CD4-positive, alpha-beta T cell treated with Interleukin-4 for 4 hours (primary cell): ENCODE data around the gene TEX51.

Experiments used
- DNase-seq: peaks from one replicate; pipeline ENCODE4 v3.0.0-alpha.2; 2020

TEX51 gene

DNA sequence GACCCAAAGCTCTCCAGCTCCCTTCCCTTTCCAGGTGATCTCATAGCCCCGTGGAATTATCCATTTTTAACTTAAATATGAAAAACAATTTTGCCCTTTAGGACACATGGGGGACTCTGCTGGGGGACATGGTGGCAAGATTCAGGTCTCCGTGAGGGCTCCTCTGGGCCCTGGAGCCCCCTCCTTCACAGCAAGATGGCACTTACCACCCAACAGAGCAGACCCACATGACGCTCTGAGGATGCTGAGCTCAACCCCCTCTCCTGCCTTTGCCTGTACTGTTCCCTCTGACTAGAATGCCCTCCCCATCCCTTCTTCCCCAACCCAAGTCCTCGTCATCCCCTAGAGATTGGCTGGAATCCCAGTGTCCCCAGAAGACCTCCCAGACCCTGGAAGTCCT lies 17.2 kb downstream of the TEX51 start:
- no peak for DNase-seq

DNA sequence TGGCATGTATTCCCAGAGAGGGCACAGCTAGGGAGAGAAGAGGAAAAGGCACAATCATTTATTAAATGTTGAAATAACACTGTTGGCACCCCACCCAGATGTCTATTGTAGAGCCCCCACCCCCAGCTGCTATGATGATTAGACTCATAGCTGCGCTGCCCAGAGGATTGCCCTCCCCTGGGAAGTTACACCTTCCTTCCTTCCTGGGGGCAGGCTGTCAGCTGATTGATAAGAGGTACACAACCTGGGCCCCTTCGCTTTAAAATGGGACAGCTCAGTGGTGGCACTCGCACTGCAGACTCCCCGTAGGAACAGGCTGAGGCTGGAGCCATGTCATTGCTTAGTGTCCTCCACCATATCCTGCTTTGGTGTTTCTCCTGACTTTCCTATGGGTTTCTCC lies 18.1 kb downstream of the TEX51 start:
- no peak for DNase-seq

- no peak for DNase-seq
These were observed 22.4 kb downstream of the TEX51 start for GRCh38 chr2:126921066-126921465.

DNA sequence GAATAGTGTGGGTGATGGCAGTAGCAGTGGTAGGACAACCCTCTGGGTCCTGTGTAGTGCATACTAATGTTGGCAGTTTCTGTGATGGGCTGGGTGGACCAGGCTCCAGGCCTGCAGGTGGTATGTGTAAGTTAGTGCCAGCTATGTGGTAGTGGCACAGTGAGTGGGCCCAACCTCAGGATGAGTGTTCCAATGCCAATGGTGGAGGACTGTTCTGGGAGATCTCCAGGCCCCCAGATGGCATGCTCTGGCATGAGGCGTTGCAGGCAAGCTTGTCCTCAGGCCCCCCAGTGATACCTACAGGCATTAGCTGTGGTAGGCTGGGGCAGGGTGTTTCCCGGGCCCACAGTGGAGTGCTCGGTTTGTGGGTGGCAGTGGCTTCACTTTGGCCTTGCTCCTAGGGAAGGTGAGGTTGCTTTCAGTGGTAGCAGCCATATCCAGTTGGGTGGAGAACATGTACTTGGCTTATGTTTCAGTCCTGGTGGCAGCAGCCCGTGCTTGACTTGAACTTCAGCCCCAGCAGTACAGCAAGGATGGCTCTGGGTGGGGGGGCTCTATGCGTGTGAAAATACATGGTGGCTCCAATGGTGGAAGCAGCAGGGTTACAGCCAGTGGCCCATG lies 32.4 kb downstream of the TEX51 start:
- DNase-seq, result no peak

DNA sequence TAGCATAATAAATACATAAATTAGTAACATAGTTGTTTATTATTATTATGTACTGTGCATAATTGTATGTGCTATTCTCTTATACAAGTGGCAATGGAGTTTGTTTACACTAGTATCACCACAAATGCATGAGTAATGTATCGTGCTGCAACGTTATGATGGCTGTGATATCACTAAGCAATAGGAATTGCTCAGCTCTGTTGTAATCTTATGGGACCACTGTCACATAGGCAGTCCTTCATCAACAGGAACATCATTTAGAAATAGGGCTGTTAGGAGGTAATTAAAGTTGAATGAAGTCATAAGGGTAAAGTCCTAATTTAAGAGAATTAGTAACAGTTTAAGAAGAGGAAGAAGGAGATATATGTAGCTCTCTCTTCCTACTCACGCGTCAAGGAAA lies 33.8 kb downstream of the TEX51 start:
- no peak for DNase-seq

DNA sequence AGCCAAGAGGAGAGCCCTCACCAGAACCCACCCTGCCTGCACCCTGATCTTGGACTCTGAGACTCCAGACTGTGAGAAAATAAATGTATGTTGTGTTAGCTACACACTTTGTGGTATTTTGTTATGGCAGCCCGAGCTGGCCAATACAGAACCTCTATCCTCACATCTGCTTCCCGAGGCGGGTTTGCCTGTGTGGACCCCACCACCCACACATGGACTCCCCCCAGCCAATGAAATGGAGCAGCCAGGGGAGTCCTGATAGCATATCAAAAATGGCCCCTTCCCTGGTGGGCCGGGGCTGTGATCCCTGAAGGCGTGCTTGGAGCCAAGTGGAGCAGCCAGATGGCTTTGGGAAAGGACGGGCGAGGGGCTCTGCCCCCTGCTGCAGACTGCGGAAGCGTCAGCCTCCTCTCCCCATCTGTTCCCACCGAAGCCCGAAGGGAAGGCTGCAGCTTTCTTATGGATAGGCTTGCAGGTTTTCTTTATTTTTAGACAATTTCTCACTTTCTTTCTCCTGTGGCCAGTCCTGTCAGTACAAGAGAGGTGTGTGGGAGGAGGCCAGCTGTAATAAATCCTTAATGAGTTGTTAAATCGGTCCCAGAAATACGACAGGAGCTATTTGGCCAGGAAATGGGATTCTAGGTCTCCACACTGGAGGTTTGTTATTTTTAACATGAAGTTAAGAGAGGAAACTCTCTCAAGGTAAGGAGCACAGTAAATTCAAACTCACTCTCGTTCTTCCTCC lies 34.4 kb downstream of the TEX51 start:
- DNase-seq, result no peak

- DNase-seq, result no peak
These were observed 35.0 kb downstream of the TEX51 start for GRCh38 chr2:126933711-126934091.

DNA sequence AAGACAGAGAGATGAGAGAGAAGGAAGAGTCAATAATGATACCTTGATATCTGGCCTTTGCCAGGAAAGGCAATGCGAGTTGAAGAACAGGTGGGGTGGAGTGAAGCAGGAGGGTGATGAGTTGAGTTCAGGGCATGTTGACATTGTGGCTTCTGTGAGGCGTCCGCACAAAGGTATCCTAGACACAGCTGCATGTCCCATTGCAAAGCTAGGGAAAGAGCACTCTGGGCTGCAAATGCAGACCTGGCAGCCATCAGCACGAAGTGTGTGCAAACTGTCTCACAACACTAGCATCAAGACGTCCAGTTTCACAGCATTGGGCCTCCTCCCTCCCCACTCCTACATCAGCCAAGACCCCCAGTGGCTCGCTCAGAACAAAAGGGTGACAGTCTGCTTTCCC lies 36.1 kb downstream of the TEX51 start:
- DNase-seq, result no peak

DNA sequence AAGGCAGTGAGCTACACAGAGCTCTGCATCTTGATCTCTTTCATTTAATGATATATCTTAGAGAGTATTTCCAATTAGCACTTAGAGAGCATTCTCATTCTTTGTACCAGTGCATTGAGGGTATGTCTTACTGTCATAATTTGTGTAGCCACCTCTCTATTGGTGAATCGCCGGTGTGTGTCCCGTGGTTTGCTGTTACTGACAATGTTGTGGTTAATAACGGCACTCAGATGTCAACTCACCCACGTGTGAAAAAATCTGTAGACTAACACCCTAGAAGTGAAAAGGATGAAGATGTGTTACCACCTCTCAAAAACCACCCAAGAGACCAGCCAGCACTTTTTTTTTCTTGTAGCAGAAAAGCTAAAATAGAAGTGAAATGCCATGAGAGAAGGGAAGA lies 37.1 kb downstream of the TEX51 start:
- DNase-seq, result no peak

DNA sequence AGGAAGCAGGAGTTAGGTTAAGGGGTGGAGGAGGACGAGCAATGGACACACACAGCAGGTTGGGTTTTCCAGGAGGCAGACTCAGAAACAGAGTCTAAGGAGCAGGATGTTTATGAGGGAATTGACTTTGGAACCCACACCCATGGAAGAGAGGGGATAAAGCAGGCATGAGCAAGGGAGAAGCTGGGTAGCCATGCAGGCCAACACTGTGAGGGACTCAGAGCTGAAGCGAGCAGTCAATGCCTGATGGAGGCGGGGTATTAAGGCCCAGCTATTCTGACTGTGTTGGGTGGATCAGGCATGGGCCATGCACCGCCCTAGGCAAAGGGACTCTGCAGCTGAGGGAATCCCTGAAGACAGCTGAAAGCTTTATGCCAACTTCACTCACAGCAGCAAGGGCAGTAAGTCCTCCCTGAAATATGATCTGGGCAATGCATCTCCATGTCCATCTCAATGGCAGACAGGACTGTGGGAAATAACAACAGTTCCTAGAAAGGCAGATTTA lies 37.6 kb downstream of the TEX51 start:
- DNase-seq, result no peak

GRCh38 chr2:126940331-126940730 lies 41.6 kb downstream of the TEX51 start:
- no peak for DNase-seq

DNA sequence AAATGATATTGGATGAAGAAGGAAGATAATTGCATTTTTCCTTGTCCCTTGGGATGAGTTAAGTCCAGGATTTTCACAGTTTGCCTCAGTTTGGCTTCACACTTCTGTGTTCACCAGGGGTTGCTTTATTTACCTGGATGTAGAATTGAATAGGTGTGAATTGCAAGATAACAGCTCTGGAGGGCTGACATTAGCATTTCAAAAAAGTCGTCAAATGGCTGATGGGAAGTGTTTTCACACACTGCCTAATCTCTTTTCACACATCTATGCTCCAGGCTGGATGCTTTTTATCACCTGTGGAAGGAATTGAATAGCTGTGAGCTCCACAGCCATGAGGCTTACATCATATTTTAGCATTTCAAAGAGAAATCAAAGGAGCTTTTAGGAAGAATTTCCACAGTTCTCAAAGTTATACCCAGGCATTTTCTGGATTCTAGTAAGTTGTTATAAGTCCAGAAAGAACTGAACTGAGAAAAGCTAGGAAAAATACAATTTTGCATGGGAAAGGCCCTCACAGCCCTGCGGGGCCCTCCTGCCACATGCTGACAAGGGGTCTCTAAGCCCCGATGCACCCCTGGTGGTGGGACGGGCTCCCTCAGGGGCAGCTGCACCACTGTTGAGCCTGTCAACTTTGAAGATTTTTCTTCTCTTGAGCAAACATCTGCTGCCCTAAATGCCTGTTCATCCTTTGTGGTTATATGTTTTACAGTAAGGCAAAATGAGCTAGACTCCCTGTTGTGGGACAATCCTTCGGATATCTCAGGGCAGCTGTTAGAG lies 43.9 kb downstream of the TEX51 start:
- DNase-seq, result no peak

DNA sequence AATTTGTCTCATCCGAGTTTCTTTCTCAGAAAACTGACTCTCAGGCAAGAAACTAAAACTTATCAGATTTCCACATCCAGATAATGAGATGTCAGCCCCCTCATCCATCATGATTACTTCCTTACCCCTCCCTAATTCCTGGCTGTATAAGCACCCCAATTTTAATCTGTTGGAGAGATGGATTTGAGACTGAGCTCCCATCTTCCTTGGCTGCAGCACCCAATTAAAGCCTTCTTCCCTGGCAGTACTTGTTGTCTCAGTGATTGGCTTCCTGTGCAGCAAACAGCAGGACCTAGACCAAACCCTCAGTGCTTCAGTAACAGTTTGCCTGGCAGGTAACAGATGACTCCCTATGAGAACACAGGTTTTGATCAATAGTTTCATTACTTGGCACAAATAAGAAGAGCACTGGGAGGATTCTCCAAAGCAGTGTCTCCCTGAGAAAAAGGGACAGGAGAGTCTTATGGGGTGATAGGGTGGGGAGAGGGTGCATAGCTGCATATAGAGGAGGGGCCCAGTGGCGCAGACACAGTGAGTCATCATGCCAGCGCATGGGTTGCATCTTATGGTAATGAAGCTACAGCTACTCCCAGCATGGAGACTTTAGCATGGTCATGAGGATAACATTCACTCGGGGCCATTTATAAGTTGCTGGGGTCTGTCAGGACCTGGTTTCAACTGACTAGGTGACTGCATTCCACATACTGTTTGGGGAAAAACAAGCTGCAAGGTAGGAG lies 45.1 kb downstream of the TEX51 start:
- DNase-seq, result no peak

GRCh38 chr2:126945118-126945517 lies 46.4 kb downstream of the TEX51 start:
- no peak for DNase-seq

DNA sequence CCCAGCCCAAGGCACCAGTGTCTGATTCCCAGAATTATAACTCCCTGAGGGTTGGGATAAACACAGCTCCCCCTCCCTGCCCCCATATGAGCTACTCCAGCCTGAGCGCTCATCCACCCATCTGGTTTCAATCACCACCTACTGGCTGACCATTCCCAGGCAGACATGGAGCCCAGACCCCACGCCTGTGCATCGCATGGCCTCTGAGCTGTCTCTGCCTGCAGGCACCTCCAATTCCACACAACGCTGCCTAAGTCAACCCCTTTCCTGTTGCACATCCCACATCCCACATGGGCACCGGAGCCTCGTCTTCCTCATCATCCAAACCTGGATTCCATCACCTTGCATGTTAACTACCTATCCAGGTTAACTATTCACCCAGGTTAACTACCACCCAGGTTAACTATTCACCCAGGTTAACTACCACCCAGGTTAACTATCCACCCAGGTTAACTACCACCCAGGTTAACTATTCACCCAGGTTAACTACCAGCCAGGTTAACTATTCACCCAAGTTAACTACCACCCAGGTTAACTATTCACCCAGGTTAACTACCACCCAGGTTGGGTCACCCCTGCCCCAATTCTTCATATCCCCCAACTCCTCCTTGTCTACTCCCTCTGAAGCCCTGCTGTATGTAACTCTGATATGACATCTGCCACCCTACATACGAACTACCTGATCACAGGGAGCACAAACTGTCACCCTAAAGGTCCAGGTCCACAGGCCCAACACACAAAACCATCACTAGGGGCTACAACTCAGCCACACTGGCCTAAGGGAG lies 47.8 kb downstream of the TEX51 start:
- DNase-seq, result no peak

DNA sequence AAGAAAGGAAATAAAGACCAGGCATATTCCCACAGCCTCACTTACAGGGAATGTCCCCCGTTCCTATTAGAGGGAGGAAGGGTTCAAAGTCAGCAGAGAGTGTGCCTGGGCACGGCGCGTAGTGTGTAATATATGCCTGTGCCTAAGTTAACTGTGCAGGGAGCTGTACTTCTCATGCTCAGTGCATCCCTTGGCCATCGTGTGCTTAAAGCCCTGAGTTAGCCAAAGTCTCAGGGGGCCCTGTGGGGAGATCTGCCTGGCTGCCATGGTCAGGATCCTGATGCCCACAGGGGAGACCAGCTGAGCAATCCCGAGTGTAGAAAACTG lies 48.4 kb downstream of the TEX51 start:
- no peak for DNase-seq

DNA sequence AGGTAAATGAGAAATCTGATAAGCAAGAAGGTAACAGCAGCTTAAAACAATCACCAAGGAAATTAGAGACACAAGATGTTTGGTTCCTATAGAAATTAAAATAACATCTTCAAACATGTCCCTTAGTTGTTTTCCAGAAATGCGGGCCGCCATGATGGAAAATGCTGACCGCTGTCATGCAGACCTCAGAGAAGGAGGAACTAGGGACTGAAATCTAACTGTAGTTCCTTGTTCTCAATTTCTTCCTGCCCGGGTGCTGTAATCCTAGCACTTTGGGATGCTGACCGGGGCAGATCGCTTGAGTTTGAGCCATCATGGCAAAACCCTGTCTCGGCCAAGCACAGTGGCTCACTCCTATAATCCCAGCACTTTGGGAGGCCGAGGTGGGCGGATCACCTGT lies 51.1 kb downstream of the TEX51 start:
- DNase-seq, result no peak

GRCh38 chr2:126950504-126950903 lies 51.8 kb downstream of the TEX51 start:
- DNase-seq, result no peak
